CD4-positive, alpha-beta T cell treated with Interleukin-2 at 100 ng/mL for 4 hours (primary cell): ENCODE results near the gene EGR1.
"Not testable (repeated sequence)": the region's sequence is repeated elsewhere in the genome, so short reads cannot be mapped to it uniquely, and the experiment has no call there.

Source experiments
- DNase-seq: peaks from one replicate; pipeline ENCODE4 v3.0.0-alpha.2; 2020; ENCODE audit warnings: low spot score

The EGR1 gene

DNA sequence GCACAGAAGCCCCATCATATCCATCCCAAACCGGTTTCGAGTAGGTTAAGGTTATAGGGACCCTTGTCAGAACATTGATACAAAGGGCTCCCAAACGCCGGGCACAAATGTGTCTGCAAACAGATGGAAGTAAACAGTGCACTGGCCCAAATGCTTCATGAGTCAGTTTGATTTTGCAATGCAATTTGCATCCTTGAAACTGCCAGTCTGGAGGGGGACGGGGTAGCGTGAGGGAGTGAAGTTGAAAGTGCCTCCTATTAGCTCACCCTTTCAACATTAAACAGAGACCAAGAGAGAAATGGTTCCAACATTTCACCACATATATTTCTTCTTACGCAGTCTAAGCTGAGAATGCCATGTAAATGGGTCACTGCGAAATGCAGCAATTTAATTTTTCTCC, 42.2 kb downstream of the EGR1 start:
- DNase-seq: not testable (repeated sequence)

DNA sequence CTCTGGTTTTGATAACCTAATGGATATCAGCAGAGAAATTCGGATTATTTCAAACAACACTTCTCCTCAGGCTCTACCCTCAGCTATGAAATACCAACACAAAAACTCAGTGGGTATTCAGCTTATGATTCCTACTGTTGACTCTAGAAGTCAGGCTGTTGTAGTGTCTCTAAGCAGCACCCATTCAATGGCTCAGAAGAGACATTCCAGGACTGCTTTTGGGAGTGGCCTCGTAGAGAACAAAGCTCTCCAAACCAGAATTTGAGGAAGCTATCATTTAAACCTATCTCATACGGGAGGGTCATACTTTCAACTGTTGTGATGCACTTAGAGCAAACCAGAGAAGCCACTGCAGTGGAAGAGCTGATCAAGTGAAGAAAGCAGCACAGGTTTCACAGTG, 43.7 kb downstream of the EGR1 start:
- no peak for DNase-seq

GRCh38 chr5:138514021-138514420, 48.7 kb downstream of the EGR1 start:
- no peak for DNase-seq

DNA sequence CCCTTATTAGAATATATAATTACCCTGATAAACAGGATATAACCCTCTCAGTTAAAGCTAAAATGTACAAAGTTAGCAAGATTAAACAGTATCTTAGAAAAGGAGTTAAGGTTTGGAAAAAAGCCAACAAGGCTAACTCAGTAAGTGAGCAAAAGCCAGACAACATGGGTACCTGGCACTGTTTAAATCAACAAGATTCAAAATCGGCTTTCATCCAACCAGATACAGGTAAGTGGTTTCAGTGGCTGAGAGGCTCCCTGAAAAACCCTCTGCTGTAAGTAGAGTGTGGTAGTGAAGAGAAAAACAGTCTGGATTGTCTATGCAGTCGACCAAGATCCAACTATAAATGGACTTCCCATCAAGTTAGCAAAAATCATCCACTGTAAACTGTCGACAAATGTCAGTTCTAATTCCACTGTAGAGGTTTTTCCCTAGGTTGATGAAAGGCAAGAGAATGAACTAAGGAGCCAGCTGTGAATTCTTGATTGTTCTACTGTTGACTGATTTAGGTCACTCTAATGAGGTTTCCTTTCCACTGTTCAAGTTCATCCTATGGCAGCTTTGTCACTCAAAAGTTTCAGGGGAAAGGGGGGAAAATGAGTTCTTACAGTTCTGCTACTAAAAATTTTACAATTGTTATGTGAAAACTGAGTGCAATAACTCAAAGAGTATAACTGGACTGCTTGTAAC, 50.4 kb downstream of the EGR1 start:
- DNase-seq: no peak

DNA sequence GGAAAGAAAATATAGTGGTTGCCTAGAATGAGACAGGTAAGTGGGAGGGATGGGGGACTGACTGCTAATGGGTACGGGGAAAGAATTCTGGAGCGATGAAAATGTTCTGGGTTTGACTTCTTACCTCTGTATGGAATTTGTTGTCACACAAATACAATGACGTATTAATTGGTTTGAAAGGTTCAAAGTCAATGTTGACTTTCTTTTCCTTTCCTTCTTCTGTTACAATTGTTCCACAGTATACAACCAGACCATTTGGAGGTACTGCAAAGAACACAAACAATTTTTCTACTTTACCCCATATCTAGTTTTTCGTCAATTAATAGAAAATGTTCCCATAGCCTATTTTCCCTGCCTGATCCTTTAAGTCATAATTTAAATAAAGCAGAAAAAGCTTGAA, 52.2 kb downstream of the EGR1 start:
- DNase-seq: no peak
